GM19193 (cell line): ENCODE data around the gene DALRD3.

Source experiments
- POLR2A ChIP-seq: IDR thresholded peaks from 4 replicates; pipeline ENCODE4 v1.6.1; 2011; ENCODE audit not compliant: insufficient read depth, insufficient read length; ENCODE audit errors: extremely low read depth

DALRD3 gene

DNA sequence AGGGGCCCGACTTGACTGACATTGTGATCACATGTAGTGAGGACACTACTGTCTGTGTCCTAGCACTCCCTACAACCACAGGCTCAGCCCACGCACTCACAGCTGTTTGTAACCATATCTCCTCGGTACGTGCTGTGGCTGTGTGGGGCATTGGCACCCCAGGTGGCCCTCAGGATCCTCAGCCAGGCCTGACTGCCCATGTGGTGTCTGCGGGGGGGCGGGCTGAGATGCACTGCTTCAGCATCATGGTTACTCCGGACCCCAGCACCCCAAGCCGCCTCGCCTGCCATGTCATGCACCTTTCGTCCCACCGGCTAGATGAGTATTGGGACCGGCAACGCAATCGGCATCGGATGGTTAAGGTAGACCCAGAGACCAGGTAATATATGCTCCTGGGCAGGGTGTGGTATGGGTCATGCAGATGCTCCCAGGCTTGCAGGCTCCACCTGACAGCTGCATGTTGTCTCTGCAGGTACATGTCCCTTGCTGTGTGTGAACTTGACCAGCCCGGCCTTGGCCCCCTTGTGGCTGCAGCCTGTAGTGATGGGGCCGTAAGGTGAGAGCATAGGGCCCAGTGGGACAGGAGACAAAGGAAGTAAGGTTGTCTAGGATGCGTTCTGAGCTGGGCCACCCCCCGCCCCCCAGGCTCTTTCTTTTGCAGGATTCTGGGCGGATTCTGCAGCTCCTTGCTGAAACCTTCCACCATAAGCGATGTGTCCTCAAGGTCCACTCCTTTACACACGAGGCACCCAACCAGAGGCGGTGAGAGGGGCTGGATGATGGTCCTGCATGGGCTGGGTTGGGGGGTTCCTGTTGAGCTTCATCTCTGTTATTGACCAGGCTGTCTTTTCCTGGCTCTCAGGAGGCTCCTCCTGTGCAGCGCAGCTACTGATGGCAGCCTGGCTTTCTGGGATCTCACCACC is 4.4 kb downstream of the DALRD3 start:
- TF ChIP-seq POLR2A: no peak

DNA sequence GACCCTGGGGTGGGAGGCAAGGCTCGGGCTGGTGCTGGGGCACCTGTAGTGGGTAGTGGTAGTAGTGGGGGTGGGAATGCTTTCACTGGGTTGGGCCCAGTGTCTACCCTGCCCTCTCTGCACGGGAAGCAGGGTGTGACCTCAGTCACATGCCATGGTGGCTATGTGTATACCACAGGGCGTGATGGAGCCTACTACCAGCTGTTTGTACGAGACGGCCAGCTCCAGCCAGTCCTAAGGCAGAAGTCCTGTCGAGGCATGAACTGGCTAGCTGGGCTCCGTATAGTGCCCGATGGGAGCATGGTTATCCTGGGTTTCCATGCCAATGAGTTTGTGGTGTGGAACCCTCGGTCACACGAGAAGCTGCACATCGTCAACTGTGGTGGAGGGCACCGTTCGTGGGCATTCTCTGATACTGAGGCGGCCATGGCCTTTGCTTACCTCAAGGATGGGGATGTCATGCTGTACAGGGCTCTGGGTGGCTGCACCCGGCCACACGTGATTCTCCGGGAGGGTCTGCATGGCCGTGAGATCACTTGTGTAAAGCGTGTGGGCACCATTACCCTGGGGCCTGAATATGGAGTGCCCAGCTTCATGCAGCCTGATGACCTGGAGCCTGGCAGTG is 5.2 kb downstream of the DALRD3 start:
- TF ChIP-seq POLR2A: no peak

DNA sequence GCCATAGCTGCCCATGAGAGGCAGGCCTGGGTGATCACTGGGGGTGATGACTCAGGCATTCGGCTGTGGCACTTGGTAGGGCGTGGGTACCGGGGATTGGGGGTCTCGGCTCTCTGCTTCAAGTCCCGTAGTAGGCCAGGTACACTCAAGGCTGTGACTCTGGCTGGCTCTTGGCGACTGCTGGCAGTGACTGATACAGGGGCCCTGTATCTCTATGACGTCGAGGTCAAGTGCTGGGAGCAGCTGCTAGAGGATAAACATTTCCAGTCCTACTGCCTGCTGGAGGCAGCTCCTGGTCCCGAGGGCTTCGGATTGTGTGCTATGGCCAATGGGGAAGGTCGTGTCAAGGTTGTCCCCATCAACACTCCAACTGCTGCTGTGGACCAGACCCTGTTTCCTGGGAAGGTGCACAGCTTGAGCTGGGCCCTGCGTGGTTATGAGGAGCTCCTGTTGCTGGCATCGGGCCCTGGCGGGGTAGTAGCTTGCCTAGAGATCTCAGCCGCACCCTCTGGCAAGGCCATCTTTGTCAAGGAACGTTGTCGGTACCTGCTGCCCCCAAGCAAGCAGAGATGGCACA is 5.9 kb downstream of the DALRD3 start:
- no peak for TF ChIP-seq POLR2A

DNA sequence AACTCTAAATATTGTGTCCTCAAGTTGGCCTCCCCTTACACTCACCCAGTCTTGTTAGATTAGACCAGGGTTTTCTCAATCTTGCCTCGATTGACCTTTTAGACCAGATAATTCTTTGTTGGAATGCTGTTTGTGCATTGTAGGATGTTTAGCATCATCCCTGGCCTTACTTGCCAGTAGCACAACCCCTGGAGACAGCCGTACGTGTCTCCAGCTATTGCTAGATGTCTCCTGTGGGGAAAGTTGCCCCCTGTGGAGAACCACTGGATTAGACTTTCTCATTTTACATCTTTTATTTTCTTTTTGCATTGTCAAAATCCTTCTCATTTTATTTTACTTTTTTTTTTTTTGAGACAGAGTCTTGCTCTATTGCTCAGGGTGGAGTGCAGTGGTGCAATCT is 9.0 kb downstream of the DALRD3 start:
- no peak for TF ChIP-seq POLR2A

- TF ChIP-seq POLR2A: no peak
These were observed 10.4 kb downstream of the DALRD3 start for GRCh38 chr3:49007771-49008528.

DNA sequence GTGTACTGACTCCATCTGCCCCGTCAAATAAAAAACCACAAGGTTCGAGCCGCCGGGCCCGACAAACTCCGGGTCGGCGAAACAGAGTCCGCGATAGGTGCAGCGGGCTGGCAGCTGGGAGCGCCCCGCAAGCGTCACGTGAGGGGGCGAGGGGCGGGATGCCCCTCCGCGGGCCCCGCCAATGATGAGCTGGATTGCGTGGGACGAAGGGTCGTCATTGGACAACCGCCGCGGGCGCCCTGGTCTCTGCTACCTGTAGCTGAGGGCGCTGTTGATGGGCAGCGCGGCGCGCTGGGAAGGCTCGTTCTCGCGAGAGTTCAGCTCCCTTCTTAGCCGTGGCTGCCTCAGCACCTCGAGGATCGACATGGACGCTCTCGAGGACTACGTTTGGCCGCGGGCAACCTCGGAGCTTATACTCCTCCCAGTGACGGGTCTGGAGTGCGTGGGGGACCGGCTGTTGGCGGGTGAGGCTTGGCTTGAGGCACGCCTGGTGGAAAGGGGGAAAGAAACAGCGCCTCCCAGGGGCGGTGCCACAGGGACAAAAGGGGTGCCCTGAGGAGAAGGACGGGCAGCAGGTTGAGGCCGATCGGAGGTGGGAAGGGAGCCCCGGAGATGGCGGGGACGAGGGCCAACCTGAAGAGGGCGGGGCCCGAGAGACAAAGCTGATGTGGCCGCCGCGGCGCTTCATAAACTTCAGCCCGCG is 11.2 kb downstream of the DALRD3 start, which contains the start of gene WDR6:
Gene WDR6, plus strand, starts transcription at position 324 of the 703 bp plus-strand sequence. Its CDS starts 41 bp downstream, at position 365.
- TF ChIP-seq POLR2A: peak; percentile 94

DNA sequence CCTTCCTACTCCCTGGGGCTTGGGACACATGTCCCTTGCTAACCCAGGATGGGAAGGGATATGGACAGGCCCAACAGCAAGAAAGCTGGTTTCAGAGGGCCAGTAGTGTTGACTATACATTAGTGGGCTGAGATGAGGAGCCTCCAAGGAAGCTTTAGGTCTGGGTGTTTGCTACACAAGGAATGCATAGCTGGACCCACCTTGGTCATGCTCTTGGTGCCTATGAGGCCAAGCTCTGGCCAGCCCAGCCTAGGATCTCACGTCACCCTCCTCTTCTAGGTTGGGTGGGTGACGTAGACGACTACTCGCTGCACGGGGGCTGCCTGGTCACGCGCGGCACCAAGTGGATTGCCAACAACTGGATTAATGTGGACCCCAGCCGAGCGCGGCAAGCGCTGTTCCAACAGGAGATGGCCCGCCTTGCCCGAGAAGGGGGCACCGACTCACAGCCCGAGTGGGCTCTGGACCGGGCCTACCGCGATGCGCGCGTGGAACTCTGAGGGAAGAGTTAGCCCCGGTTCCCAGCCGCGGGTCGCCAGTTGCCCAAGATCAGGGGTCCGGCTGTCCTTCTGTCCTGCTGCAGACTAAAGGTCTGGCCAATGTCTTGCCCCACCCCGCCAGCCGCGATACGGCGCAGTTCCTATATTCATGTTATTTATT is 11.8 kb downstream of the DALRD3 start:
- no peak for TF ChIP-seq POLR2A

GRCh38 chr3:49005998-49006397 is 12.4 kb downstream of the DALRD3 start:
- no peak for TF ChIP-seq POLR2A

GRCh38 chr3:49005303-49005680 is 13.1 kb downstream of the DALRD3 start:
- no peak for TF ChIP-seq POLR2A

- no peak for TF ChIP-seq POLR2A
These were observed 13.8 kb downstream of the DALRD3 start for GRCh38 chr3:49004352-49005302.

DNA sequence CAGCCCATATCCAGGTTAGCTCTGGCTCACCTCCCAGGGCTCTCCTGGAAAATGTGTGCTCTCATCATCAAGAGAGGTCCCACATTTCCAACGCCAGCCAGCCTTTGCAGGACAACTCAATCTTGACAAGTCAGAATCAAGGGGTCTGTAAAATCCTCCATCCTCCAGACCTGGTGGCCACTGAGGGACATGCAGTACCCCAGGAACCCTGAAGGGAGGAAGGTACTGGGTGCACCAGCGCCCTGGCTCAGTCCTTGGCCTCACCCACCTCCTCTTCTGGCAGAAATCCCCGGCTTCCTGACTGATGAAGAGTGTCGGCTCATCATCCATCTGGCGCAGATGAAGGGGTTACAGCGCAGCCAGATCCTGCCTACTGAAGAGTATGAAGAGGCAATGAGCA is 17.2 kb downstream of the DALRD3 start:
- TF ChIP-seq POLR2A: no peak

DNA sequence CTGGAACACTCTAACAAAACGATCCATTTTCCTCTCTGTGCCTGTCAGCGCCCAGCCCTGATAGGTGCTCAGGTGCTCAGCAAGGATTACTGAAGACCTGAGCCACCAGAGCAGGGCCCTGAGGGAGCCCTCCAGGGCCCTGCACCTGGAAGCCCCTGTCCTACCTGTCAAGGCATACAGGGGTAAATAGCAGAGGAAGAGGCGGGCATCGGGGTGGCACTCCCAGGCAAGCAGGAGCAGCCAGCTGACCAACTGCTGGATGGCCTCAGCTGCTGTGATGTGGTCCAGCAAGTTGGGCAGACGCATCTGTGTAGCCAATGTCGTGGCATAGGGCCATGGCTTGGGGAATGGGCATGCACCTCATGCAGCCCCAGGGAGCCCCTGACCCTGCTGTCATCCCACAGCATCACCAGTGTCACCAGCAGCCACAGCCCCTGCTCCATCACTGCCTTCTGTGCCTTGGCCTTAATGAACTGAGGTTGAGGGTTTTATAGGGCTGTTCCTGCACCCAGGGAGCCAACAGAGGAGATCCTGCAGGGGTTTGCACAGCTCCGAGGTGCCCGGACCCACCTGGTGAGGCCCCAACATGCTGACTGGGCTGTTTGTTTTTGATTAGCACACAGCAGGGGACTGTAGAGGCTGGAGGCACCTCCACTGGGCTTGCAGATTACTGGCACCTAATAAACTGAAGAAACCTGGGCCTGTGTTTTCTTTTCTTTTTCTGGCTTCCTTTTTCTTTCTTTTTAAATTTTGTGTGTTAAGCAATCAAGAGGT is 19.1 kb downstream of the DALRD3 start:
- TF ChIP-seq POLR2A: no peak
